OCI-M1 (cell line): ENCODE data around the gene KRT6A.

ENCODE experiments used
- DNase-seq: peaks from one replicate; lab custom pipeline; 2025; lab: John Stamatoyannopoulos, UW

KRT6A gene

DNA sequence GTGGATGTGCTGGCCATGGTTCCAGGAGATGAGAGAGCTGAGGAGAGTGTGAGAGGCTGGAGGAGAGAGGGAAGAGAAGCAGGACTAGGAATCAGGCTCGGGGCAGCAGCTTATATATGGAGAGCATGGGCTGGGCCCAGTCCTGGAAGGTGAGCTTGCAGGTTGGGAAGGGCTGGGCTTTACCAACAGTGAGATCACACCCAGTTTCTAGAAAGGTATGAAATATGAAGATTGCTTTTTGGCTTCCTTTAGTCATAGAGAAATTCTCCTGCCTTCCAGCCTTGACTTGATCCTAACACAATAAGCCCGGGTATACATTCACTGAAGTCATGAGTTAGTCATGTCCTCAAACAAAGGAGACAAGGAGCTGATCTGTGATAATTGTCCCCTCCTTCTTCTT is at the start of gene KRT6A:
Gene KRT6A, minus strand, starts transcription at position 86 of the 400 bp plus-strand sequence. Its CDS starts 69 bp downstream, at position 17.
- DNase-seq, result no peak

GRCh38 chr12:52542157-52542556 is 49.1 kb upstream of the KRT6A start:
- no peak for DNase-seq

- no peak for DNase-seq
Observed at GRCh38 chr12:52541709-52542108, 48.7 kb upstream of the KRT6A start.

GRCh38 chr12:52540531-52540930 is 47.5 kb upstream of the KRT6A start:
- no peak for DNase-seq

- DNase-seq, result no peak
Observed at GRCh38 chr12:52539821-52540173, 46.7 kb upstream of the KRT6A start.

GRCh38 chr12:52539083-52539820 is 46.2 kb upstream of the KRT6A start:
- DNase-seq, result no peak

GRCh38 chr12:52537101-52537500 is 44.0 kb upstream of the KRT6A start:
- DNase-seq, result no peak

- no peak for DNase-seq
Observed at GRCh38 chr12:52535574-52535973, 42.5 kb upstream of the KRT6A start.

- no peak for DNase-seq
Observed at GRCh38 chr12:52534482-52534881, 41.4 kb upstream of the KRT6A start.

DNA sequence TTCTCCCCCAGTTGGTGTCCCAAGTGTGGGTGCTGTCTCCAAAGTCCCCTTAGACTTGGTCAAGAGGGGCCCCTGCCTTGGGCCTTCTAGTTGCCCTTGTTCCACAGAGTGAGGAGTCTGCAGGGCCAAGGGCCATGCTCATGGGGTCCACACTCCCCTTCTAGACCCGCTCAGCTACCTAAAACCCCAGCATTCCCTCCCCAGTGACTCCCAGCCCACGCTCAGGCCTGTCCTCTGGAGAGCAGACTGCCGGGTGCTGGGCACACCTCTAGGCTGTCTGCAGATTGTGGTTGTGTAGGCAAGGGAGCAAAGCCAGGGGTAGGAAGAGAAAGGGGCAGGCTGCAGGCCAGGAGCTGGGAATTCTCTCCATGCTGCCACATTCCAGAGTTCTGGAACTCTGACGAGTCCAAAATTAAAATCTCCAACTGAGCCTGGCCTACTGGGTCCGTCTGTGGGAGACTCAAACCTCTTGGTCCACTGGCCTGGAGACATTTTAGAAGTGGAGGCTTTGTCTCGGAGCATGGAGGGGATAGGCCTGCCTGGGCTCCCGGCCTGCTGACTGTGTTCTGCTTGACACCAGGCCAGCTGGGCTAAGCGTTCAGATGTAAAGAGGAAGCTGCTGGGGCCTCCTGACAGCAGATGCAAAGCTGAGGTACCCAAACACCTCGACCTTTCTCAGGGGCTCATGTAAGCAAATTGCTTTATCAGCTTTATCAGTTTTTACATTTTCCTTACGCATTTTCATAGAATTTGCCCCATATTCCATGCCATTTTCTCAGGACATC is 40.8 kb upstream of the KRT6A start:
- DNase-seq, result no peak

GRCh38 chr12:52532636-52533035 is 39.6 kb upstream of the KRT6A start:
- no peak for DNase-seq

DNA sequence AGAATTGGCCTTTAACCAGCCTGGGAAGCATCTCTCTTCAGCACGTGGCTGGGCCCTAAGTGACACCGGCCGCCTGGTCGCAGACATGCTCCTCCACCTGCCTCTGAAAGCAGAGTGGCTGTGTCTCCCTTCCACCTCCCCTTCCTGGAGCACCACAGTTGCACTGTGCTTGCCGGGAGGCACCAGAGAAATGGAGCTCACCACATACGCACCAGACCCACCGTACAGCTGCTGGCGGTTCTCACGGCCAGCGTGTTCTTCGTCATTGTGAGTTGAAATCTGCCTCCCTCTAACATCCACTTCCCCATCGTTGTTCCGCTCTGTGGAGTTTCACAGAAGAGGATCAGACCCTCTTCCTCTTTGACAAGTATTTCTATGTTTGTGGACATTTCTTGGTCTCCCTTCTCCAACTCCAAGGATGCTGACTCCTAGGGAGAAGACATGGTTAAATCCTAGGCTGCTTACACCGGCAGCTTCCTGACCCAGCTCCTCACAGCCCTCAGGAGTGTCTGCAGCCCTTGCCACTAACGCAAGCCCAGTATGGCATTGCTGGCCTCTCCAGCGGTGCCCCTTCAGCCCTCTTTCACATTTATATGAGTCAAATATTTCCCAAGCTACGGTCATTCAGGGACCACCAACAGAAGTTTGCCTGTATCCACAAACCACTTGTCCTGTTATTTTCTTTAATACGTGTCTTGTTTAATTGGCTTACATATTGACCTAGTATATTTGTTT is 38.7 kb upstream of the KRT6A start:
- DNase-seq, result no peak

DNA sequence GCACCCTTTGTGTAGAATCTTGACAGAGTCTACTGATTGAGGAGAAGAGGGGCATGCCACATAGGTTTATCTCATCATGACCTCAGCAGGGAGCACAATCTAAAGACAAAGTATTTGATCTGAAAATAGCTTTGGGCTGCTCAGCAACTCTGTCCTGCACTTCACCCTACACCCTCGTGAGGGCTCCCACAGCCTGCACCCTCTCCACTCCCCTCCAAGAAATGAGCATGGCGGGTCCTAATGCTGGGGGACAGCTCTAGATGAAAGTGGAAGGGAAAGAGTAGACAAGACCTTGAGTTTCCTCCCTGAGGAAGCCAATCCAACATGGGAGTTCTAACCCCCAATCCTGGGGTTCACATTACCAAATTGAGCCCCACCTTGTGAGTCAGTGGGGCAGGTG is 37.8 kb upstream of the KRT6A start:
- no peak for DNase-seq

DNA sequence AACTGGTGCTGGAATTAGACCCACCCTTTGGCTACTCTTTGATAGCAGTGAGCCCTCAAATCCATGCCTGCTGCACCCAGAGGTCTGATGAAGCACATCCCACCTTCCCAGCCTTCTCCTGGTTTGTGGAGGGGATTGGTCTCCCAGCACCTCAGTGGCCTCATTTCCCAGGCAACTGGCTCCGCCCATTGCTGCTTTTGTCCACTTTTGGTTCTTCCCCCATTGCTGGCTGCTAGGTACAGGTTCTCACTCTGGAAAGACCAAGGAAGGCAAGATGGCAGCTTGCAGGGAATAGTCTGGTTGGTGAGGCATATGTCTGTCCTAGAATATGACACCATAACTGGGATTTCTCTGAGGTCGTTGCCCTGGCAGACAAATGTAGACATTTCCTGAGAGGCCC is 37.3 kb upstream of the KRT6A start:
- DNase-seq, result no peak

- DNase-seq, result no peak
Observed at GRCh38 chr12:52529846-52530245, 36.8 kb upstream of the KRT6A start.

DNA sequence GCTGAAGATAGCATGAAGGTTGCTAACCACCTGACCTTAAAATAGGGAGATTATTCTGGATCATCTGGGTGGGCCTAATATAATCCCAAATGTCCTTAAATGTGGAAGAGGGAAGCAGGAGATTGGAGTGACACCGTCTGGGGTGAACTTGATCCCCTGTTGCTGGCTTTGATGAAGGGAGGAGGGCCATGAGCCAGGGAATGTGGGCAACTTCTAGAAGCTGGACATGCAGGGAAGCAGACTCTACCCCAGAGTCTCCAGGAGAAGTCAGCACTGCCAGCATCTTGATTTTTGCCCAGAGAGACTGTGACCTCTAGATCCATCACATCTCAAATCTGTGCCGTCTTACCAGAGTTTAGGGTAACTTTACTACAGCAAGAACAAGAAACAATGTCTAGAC is 36.4 kb upstream of the KRT6A start:
- DNase-seq, result no peak

GRCh38 chr12:52528641-52529143 is 35.6 kb upstream of the KRT6A start:
- DNase-seq, result no peak

DNA sequence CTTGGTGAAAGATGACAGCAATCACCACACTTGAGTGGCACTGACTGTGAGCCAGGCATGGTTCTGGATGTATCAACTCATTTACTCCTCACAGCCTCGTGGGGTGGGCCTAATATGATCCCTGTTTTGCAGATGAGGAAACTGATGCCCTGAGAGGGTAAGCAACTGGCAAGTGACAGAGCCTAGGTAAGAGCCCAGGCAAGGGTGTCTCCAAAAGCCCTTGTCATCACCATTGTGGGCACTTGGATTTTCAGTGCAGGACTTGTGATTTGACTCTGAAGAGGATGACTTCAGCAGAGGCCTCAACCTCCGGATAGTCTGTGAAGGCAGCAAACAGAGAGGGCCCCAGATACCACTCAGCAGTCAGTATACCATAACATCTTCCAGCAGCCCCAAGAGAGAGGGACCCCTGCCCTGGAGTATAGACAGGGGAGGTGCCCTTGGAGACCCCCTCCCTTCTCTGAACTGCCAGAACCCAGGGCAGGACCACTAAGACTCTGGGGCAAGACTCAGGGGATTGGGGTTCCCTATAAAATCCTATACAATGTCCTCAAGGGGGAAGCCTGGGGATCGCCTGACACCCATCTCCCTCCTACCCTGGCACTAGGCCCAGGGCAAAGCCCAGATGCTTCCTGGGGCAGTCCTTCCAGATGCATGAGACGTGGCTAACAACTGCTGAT is 34.2 kb upstream of the KRT6A start:
- DNase-seq, result no peak

DNA sequence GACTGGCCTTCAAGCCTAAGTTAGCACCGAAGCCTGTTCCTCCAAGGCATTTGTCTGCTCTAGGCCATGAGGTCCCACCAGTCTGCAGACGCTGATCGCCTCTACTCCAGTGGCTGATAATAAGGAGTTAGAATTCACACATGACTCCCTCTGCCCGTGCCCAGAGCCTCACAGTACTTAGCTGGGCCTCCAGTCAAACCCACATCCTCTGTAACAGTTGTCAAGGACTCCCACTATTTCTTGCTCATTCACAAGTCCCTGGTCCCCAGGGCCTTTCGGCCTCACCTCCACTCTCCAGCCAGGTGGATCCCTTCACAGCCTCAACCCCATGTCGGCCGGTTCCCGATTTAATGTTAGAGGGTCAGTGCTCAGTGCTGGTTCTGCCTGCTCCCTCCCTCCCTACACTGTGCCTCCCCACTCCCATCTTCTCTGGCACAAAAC is 33.5 kb upstream of the KRT6A start:
- no peak for DNase-seq

DNA sequence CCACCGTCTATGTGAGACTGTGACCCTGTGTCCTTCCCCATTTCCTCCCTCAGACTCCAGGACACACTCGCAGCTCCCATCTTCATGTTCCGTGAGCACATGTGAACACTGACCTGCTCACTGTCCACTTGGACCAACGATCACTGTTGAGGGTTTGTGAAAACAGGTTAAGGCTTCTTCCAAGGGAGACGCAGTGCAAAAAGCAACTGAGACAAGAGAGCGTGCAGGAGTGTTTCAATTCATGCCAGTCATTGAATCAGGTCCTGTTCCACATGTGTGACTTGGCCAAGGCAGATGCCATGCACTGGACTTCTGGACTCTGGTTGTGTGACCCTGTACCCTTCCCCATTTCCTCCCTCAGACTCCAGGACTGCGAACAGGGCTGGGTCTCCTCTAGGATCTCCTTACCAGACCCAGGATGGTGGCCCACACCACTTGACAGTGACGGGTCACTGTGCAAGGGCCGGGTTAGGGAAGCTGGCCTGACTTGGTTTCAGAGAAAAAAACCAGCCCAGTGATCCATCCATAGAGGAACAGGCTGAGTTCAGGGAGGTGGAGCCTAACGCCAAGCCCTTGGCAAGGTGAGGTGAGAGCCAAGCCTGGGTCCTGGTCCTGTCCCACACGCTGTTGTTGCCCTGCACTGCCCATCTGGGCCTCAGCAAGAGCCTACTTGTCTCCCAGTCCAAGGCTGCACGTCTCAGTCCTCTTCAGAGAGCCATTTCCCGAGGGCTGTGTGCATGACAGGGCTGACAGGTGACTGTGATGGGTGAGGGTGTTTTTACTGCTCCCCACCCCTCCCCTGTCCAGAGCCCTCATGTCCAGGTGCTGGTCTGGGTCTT is 32.8 kb upstream of the KRT6A start:
- no peak for DNase-seq
